DMS79 treated with DMSO at 0.1 percent for 48 hours (cell line): ENCODE results near the gene SPATA45.

ENCODE experiments used
- DNase-seq: peaks from one replicate; lab custom pipeline; 2025; lab: John Stamatoyannopoulos, UW

SPATA45 gene

GRCh38 chr1:212780759-212781158, 66.7 kb downstream of the SPATA45 start:
- DNase-seq, result no peak
